ENCODE data around the gene DEFB131B.

GRCh38 chr11:71933141-71933933 is 55.1 kb downstream of the DEFB131B start:
- no peak for TF ChIP-seq CTCF (IDR thresholded peaks at IDR 0.05 in 2 of 3, conservative IDR thresholded peaks at IDR 0.05 in 1 of 3; ENCODE audit: insufficient read depth in 2 of 3, low read depth in 1 of 3, low read length in 3 of 3)
- no peak for TF ChIP-seq ZNF444 (CRISPR knock-in tag; IDR thresholded peaks at IDR 0.05)
- no peak for TF ChIP-seq TCF7 (IDR thresholded peaks at IDR 0.05; ENCODE audit: borderline replicate concordance)
- no peak for TF ChIP-seq EP300 (IDR thresholded peaks at IDR 0.05; ENCODE audit: low read length)
- TF ChIP-seq CHD4 (IDR thresholded peaks at IDR 0.05; ENCODE audit: insufficient read depth, insufficient replicate concordance, low read depth, low read length, poor library complexity, severe bottlenecking), result no peak
- TF ChIP-seq NR1H2 (CRISPR knock-in tag; IDR thresholded peaks at IDR 0.05), result no peak
- TF ChIP-seq HDAC6 (IDR thresholded peaks at IDR 0.05; ENCODE audit: low read depth, low read length), result no peak
- TF ChIP-seq STAT6 (CRISPR knock-in tag; IDR thresholded peaks at IDR 0.05), result no peak
- no peak for TF ChIP-seq REST (IDR thresholded peaks at IDR 0.05; ENCODE audit: borderline replicate concordance)
- no peak for TF ChIP-seq REST (CRISPR knock-in tag; IDR thresholded peaks at IDR 0.05; ENCODE audit: low read depth)
- TF ChIP-seq POLR2A (conservative IDR thresholded peaks at IDR 0.05), result no peak
- no peak for TF ChIP-seq ZBTB2 (IDR thresholded peaks at IDR 0.05)
- no peak for TF ChIP-seq TRIM24 (IDR thresholded peaks at IDR 0.05)
- TF ChIP-seq HDGF (IDR thresholded peaks at IDR 0.05), result no peak

Measured in K562 (cell line).